Measurements from ENCODE around the gene CTSH.

CTSH gene

GRCh38 chr15:78944669-78945407, at the start of gene CTSH:
TSS of gene CTSH (minus strand) at chr15:78945046. CDS start at chr15:78944981, 65 bp downstream.
- H3K27ac ChIP-seq, result no peak within 1 kb of the TSS
- no peak for DNase-seq (ENCODE audit: low read depth, low spot score)

GRCh38 chr15:78993931-78994530, 49.2 kb upstream of the CTSH start:
- no peak for DNase-seq (ENCODE audit: low read depth, low spot score)
- H3K27ac ChIP-seq, result no peak overlapping the region

- no peak for DNase-seq (ENCODE audit: low read depth, low spot score)
- no peak overlapping the region for H3K27ac ChIP-seq
Observed at GRCh38 chr15:78993257-78993930, 48.5 kb upstream of the CTSH start.

- DNase-seq (ENCODE audit: low read depth, low spot score), result no peak
- H3K27ac ChIP-seq, result no peak overlapping the region
Observed at GRCh38 chr15:78992416-78993256, 47.8 kb upstream of the CTSH start.

GRCh38 chr15:78991879-78992278, 47.0 kb upstream of the CTSH start:
- DNase-seq (ENCODE audit: low read depth, low spot score), result no peak
- H3K27ac ChIP-seq, result no peak overlapping the region

- DNase-seq (ENCODE audit: low read depth, low spot score), result no peak
Observed at GRCh38 chr15:78991476-78991875, 46.6 kb upstream of the CTSH start.

GRCh38 chr15:78990278-78990677, 45.4 kb upstream of the CTSH start:
- no peak for DNase-seq (ENCODE audit: low read depth, low spot score)
- no peak overlapping the region for H3K27ac ChIP-seq

More at GRCh38 chr15:78991476-78991875, 46.6 kb upstream of the CTSH start:
- no peak overlapping the region for H3K27ac ChIP-seq

- DNase-seq (ENCODE audit: low read depth, low spot score), result no peak
- peak overlapping the region; percentile 98 for H3K27ac ChIP-seq
Observed at GRCh38 chr15:78989701-78990240, 44.9 kb upstream of the CTSH start.

- DNase-seq (ENCODE audit: low read depth, low spot score), result peak; percentile 97
- H3K27ac ChIP-seq, result peak overlapping the region; percentile 98
Observed at GRCh38 chr15:78988361-78988911, 43.6 kb upstream of the CTSH start.

GRCh38 chr15:78987556-78988360, 42.9 kb upstream of the CTSH start:
- H3K27ac ChIP-seq, result peak overlapping the region; percentile 98
- DNase-seq (ENCODE audit: low read depth, low spot score), result no peak

GRCh38 chr15:78985859-78986475, 41.1 kb upstream of the CTSH start:
- no peak for DNase-seq (ENCODE audit: low read depth, low spot score)
- no peak overlapping the region for H3K27ac ChIP-seq

GRCh38 chr15:78984041-78984440, 39.2 kb upstream of the CTSH start:
- no peak for DNase-seq (ENCODE audit: low read depth, low spot score)

GRCh38 chr15:78983146-78983918, 38.5 kb upstream of the CTSH start:
- no peak for DNase-seq (ENCODE audit: low read depth, low spot score)

More at GRCh38 chr15:78984041-78984440, 39.2 kb upstream of the CTSH start:
- H3K27ac ChIP-seq, result no peak overlapping the region

GRCh38 chr15:78982736-78983135, 37.9 kb upstream of the CTSH start:
- no peak overlapping the region for H3K27ac ChIP-seq
- no peak for DNase-seq (ENCODE audit: low read depth, low spot score)

More at GRCh38 chr15:78983146-78983918, 38.5 kb upstream of the CTSH start:
- no peak overlapping the region for H3K27ac ChIP-seq

GRCh38 chr15:78981532-78982313, 36.9 kb upstream of the CTSH start:
- no peak for DNase-seq (ENCODE audit: low read depth, low spot score)

GRCh38 chr15:78979456-78980320, 34.8 kb upstream of the CTSH start:
- DNase-seq (ENCODE audit: low read depth, low spot score), result peak; percentile 60
- no peak overlapping the region for H3K27ac ChIP-seq

More at GRCh38 chr15:78981532-78982313, 36.9 kb upstream of the CTSH start:
- no peak overlapping the region for H3K27ac ChIP-seq

Data from epithelial cell of prostate (primary cell).